ENCODE data around the gene TBC1D7. TPM values are rescaled to one million over a fixed set of nuclear protein-coding genes. Genes with fewer than 3 reads are reported as not detected.
A peak's percentile ranks its signal among the peaks of the same experiment; 100 is the strongest.

TBC1D7 gene
- total and polyA plus RNA-seq, 2 donors from 2014 or later, result 12.9 to 39.4 TPM

- Histone ChIP-seq H3K27ac (ENCODE audit: low read depth in 2 of 2, low read length in 2 of 2) (peak overlapping the region; percentile 5 to 8), H3K36me3 (ENCODE audit: control insufficient read depth in 2 of 3, insufficient read depth in 3 of 3, low read length in 3 of 3) (peaks cover 0 to 5% (median 0%) of the 10 kb centered on the region in 3 donors), H3K27me3 (ENCODE audit: control insufficient read depth, insufficient read depth, low read length) (no peaks in the 10 kb centered on the region), H3K4me1 (ENCODE audit: control insufficient read depth in 2 of 3, insufficient read depth in 2 of 3, low read depth in 1 of 3, low read length in 3 of 3) (peaks cover 0 to 3% (median 0%) of the 10 kb centered on the region in 3 donors), H3K4me3 (ENCODE audit: low read length in 3 of 3) (no peak overlapping the region), H3K9me3 (ENCODE audit: control insufficient read depth in 2 of 3, insufficient read depth in 1 of 3, low read length in 3 of 3) (no peaks in the 10 kb centered on the region), H3K9ac (ENCODE audit: low read length in 3 of 3) (no peak overlapping the region)
- FAIRE-seq (no peak), DNase-seq (no peak)
- TF ChIP-seq, protein P1, sequence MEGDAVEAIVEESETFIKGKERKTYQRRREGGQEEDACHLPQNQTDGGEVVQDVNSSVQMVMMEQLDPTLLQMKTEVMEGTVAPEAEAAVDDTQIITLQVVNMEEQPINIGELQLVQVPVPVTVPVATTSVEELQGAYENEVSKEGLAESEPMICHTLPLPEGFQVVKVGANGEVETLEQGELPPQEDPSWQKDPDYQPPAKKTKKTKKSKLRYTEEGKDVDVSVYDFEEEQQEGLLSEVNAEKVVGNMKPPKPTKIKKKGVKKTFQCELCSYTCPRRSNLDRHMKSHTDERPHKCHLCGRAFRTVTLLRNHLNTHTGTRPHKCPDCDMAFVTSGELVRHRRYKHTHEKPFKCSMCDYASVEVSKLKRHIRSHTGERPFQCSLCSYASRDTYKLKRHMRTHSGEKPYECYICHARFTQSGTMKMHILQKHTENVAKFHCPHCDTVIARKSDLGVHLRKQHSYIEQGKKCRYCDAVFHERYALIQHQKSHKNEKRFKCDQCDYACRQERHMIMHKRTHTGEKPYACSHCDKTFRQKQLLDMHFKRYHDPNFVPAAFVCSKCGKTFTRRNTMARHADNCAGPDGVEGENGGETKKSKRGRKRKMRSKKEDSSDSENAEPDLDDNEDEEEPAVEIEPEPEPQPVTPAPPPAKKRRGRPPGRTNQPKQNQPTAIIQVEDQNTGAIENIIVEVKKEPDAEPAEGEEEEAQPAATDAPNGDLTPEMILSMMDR (IDR thresholded peaks at IDR 0.05; ENCODE audit: borderline replicate concordance, extremely low read depth, insufficient read depth), result no peak
- intact Hi-C loops (cut with DNase I), result no loop called here
These were observed 53.5 kb downstream of the TBC1D7 start for GRCh38 chr6:13274707-13275434.

DNA sequence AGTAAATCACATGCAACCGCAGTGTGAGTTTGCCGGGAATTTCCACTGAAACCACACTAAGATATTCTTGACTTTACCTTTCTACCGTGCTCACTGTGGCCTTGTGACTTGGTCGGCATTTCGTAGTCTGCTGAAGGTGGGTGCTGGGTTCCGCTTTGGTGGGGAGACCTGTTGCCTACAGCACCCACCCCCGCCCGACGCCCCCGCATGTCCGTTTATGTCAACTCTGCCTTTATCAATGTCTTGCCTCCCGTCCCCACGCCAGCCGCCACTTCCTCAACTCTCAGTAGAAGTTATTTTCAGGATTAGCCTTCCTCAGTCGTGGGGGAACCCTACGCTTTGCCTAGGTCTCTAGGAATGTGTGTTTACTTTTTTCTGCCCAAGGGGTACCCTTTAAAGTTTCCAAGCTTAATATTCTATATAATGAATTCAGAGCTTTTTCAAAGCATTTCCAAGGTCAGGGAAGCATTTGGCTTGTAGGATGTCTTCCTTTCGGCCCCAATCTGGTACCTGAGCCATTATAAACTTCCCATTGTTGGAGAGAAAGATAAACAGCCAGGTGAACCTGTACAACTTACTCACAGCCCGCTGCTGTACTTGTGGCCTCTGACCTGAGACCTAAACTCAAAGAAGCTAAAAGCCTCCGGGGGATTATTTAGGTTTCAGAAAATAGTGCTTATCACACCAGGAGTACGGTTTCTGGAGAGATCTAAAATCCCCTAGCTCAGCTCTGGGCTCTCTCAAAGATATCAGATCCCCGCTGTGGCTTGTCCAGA, 54.2 kb downstream of the TBC1D7 start:
- H3K9me3 ChIP-seq (ENCODE audit: control insufficient read depth in 2 of 3, insufficient read depth in 1 of 3, low read length in 3 of 3), result no peaks in the 10 kb centered on the region
- H3K36me3 ChIP-seq (ENCODE audit: control insufficient read depth in 2 of 3, insufficient read depth in 3 of 3, low read length in 3 of 3), result no peaks in the 10 kb centered on the region
- TF ChIP-seq, protein P1 (IDR thresholded peaks at IDR 0.05; ENCODE audit: borderline replicate concordance, extremely low read depth, insufficient read depth), result no peak
- intact Hi-C loops (cut with DNase I), result no loop called here
- no peak for DNase-seq
- H3K27ac ChIP-seq (ENCODE audit: low read depth in 2 of 2, low read length in 2 of 2), result peak overlapping the region; percentile 30 to 38
- H3K4me1 ChIP-seq (ENCODE audit: control insufficient read depth in 2 of 3, insufficient read depth in 2 of 3, low read depth in 1 of 3, low read length in 3 of 3), result peaks cover 0 to 3% (median 0%) of the 10 kb centered on the region in 3 donors
- H3K27me3 ChIP-seq (ENCODE audit: control insufficient read depth, insufficient read depth, low read length), result no peaks in the 10 kb centered on the region
- H3K9ac ChIP-seq (ENCODE audit: low read length in 3 of 3), result no peak overlapping the region
- H3K4me3 ChIP-seq (ENCODE audit: low read length in 3 of 3), result no peak overlapping the region
- FAIRE-seq, result no peak

DNA sequence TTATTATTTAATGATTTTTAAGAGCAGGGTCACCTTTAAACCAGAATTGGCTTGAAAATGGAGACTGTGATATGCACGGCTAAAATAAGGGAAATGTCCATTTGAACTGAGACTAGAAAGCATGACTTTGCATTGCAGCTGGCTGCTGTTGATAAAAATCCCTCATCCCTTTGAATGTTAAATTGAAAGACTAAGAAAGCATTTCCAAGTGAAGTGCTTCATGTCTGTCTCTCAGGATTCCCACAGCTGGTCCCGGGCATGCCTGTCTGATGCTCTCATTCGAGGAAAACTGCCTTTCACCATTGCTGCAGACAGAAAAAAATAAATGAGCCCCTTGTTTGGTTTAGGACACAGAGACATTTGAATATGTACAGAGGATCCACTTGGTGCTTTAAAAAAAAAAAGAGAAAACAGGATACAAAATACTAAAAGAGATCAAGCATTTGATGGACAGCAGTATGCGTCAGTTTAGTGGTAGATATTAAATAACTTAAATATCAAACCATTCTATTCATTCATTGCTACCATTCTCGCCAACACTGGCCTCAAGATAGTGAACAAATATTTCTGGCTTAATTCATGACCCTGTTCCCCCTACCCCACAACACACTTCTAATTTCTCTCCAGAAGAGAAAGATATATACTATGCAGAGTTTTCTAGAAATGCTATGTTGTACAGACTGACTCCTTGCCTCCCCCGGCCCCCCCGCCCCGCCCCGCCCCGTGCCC, 55.0 kb downstream of the TBC1D7 start:
- H3K4me3 ChIP-seq (ENCODE audit: low read length in 3 of 3), result no peak overlapping the region
- TF ChIP-seq, protein P1 (IDR thresholded peaks at IDR 0.05; ENCODE audit: borderline replicate concordance, extremely low read depth, insufficient read depth), result no peak
- H3K9me3 ChIP-seq (ENCODE audit: control insufficient read depth in 2 of 3, insufficient read depth in 1 of 3, low read length in 3 of 3), result no peaks in the 10 kb centered on the region
- H3K27me3 ChIP-seq (ENCODE audit: control insufficient read depth, insufficient read depth, low read length), result no peaks in the 10 kb centered on the region
- H3K27ac ChIP-seq (ENCODE audit: low read depth in 2 of 2, low read length in 2 of 2), result no peak overlapping the region
- FAIRE-seq, result no peak
- intact Hi-C loops (cut with DNase I), result no loop called here
- H3K36me3 ChIP-seq (ENCODE audit: control insufficient read depth in 2 of 3, insufficient read depth in 3 of 3, low read length in 3 of 3), result no peaks in the 10 kb centered on the region
- H3K9ac ChIP-seq (ENCODE audit: low read length in 3 of 3), result no peak overlapping the region
- peaks cover 0 to 3% (median 0%) of the 10 kb centered on the region in 3 donors for H3K4me1 ChIP-seq (ENCODE audit: control insufficient read depth in 2 of 3, insufficient read depth in 2 of 3, low read depth in 1 of 3, low read length in 3 of 3)
- DNase-seq, result no peak

Measured in kidney (tissue), 14 donors.